ENCODE data around the gene ARHGAP26. TPM values are rescaled to one million over a fixed set of nuclear protein-coding genes. Genes with fewer than 3 reads are reported as not detected.

The ARHGAP26 gene
- total and polyA plus RNA-seq, 2 donors (not counting 3 experiments of a cell fraction or from before 2014, with no cell fraction given) = 3.1 to 16.2 TPM

DNA sequence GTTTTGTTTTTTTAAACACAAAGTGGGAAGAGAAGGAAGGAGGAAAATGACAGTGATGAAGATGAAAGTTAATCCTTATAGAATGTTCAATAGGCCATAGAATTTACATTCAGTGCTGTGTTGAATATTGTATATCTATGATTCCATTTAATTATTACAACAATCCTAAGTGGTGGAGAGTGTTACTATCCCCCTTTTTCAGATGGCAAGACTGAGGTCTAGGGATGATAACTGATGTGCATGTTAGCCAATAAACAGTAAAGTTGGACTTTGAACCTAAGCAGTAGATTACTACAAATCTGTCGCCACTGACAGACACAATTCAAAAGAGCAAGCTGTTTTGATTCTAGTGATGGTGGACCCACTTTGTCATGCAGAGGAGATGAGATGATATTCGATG lies 237.9 kb downstream of the ARHGAP26 start:
- no peak for FAIRE-seq
- intact Hi-C loops (cut with micrococcal nuclease) = loop anchor here (10.0 kb wide), 1 partner anchor 577 kb away; no protein-coding TSS in a partner anchor
- dilution Hi-C loops (cut with MboI; ENCODE audit: extremely low pct_ligation_motif_present, low sequenced_read_pairs) = no loop called here
- Histone ChIP-seq H4K20me1 (replicated peaks; ENCODE audit: control insufficient read depth, extremely low read depth, insufficient read depth, low read length) (no peaks in the 10 kb centered on the region), H3K27ac (ENCODE audit: insufficient read depth, low read depth, low read length) (no peak overlapping the region), H3K9me3 (replicated peaks; ENCODE audit: control insufficient read depth, insufficient read depth, low read length) (no peaks in the 10 kb centered on the region), H2AFZ (ENCODE audit: low read depth, low read length) (no peak overlapping the region), H3K9me1 (replicated peaks; ENCODE audit: control insufficient read depth, extremely low read depth, insufficient read depth, low read length) (no peaks in the 10 kb centered on the region), H3K4me2 (ENCODE audit: insufficient read depth, low read length) (no peak overlapping the region), H3K27me3 (ENCODE audit: control insufficient read depth in 2 of 2, insufficient read depth in 2 of 2, low read length in 2 of 2) (no peaks in the 10 kb centered on the region), H3K4me1 (ENCODE audit: control insufficient read depth, extremely low read depth, insufficient read depth, low read length) (peaks cover 8% of the 10 kb centered on the region), H3K36me3 (ENCODE audit: control insufficient read depth in 2 of 2, extremely low read depth in 1 of 2, insufficient read depth in 2 of 2, low read length in 2 of 2) (no peaks in the 10 kb centered on the region), H3K79me2 (ENCODE audit: control insufficient read depth, insufficient read depth, low read length) (no peaks in the 10 kb centered on the region), H3K9ac (replicated peaks; ENCODE audit: extremely low read depth, insufficient read depth, low read length) (no peak overlapping the region), H3K4me3 (replicated peaks in 1 of 3; ENCODE audit: insufficient read depth in 1 of 3, low read depth in 1 of 3, low read length in 3 of 3) (no peak overlapping the region)
- DNase-seq (ENCODE audit: low read depth, low spot score) = no peak
- POLR2A ChIA-PET = no interaction called here
- TF ChIP-seq EZH2 (IDR thresholded peaks at IDR 0.05; ENCODE audit: borderline replicate concordance, low read depth, low read length, severe bottlenecking) = no peak
- no peak for TF ChIP-seq GATA2 (IDR thresholded peaks at IDR 0.05; ENCODE audit: insufficient read depth, insufficient read length, low read depth, low read length)
- no peak for TF ChIP-seq FOS (IDR thresholded peaks at IDR 0.05; ENCODE audit: borderline replicate concordance, insufficient read depth, low read length)
- TF ChIP-seq, protein P1, sequence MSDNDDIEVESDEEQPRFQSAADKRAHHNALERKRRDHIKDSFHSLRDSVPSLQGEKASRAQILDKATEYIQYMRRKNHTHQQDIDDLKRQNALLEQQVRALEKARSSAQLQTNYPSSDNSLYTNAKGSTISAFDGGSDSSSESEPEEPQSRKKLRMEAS (IDR thresholded peaks at IDR 0.05; ENCODE audit: insufficient read depth, insufficient read length) = no peak
- no peak for TF ChIP-seq POLR2AphosphoS5 (IDR thresholded peaks at IDR 0.05; ENCODE audit: insufficient read depth, low read depth, low read length)
- TF ChIP-seq POLR2A (IDR thresholded peaks at IDR 0.05; ENCODE audit: low read depth, low read length) = no peak
- TF ChIP-seq, protein P2, sequence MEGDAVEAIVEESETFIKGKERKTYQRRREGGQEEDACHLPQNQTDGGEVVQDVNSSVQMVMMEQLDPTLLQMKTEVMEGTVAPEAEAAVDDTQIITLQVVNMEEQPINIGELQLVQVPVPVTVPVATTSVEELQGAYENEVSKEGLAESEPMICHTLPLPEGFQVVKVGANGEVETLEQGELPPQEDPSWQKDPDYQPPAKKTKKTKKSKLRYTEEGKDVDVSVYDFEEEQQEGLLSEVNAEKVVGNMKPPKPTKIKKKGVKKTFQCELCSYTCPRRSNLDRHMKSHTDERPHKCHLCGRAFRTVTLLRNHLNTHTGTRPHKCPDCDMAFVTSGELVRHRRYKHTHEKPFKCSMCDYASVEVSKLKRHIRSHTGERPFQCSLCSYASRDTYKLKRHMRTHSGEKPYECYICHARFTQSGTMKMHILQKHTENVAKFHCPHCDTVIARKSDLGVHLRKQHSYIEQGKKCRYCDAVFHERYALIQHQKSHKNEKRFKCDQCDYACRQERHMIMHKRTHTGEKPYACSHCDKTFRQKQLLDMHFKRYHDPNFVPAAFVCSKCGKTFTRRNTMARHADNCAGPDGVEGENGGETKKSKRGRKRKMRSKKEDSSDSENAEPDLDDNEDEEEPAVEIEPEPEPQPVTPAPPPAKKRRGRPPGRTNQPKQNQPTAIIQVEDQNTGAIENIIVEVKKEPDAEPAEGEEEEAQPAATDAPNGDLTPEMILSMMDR (IDR thresholded peaks at IDR 0.05; ENCODE audit: extremely low read depth in 1 of 2, insufficient read depth in 1 of 2, low read depth in 1 of 2, low read length in 2 of 2) = no peak
- TF ChIP-seq MYC (IDR thresholded peaks at IDR 0.05; ENCODE audit: low read depth, low read length) = no peak
- CTCF ChIA-PET = interaction anchor here (1.3 kb wide), 1 partner anchor 85 kb away, joined by 9 read pairs; no protein-coding TSS in a partner anchor
- BruUV-seq (replicated peaks) = no TSS peak
